Fibroblast of villous mesenchyme (primary cell): Measurements from ENCODE around the gene RBM8A. TPM values are rescaled to one million over a fixed set of nuclear protein-coding genes. Genes with fewer than 3 reads are reported as not detected.

Experiments used
- DNase-seq: peaks from one replicate; pipeline ENCODE4 v3.0.0-alpha.2; 2010; ENCODE audit warnings: low read depth
- H3K4me3 ChIP-seq: 2 replicates; pipeline ENCODE4 v1.5.1; 2011; ENCODE audit warnings: low read depth, mild to moderate bottlenecking, low read length
- total RNA-seq: library from RNA; depleted of rRNA; stranded (reverse); fragments of >200 nt; gene quantifications from 2 replicates; pipeline ENCODE4 v1.2.3, GENCODE V29; 2012
- TF ChIP-seq, protein P1 (sequence below): IDR thresholded peaks from 2 replicates; pipeline ENCODE4 v1.5.1; 2012; ENCODE audit warnings: low read depth, mild to moderate bottlenecking, low read length; ENCODE audit not compliant: insufficient read depth

RBM8A gene
- total RNA-seq, 1 donor, result 76.9 TPM

- TF ChIP-seq, protein P1, sequence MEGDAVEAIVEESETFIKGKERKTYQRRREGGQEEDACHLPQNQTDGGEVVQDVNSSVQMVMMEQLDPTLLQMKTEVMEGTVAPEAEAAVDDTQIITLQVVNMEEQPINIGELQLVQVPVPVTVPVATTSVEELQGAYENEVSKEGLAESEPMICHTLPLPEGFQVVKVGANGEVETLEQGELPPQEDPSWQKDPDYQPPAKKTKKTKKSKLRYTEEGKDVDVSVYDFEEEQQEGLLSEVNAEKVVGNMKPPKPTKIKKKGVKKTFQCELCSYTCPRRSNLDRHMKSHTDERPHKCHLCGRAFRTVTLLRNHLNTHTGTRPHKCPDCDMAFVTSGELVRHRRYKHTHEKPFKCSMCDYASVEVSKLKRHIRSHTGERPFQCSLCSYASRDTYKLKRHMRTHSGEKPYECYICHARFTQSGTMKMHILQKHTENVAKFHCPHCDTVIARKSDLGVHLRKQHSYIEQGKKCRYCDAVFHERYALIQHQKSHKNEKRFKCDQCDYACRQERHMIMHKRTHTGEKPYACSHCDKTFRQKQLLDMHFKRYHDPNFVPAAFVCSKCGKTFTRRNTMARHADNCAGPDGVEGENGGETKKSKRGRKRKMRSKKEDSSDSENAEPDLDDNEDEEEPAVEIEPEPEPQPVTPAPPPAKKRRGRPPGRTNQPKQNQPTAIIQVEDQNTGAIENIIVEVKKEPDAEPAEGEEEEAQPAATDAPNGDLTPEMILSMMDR, result no peak
- H3K4me3 ChIP-seq, result peak overlapping the region; percentile 90
- DNase-seq, result no peak
These were observed 37.9 kb upstream of the RBM8A start for GRCh38 chr1:145965119-145965744.

DNA sequence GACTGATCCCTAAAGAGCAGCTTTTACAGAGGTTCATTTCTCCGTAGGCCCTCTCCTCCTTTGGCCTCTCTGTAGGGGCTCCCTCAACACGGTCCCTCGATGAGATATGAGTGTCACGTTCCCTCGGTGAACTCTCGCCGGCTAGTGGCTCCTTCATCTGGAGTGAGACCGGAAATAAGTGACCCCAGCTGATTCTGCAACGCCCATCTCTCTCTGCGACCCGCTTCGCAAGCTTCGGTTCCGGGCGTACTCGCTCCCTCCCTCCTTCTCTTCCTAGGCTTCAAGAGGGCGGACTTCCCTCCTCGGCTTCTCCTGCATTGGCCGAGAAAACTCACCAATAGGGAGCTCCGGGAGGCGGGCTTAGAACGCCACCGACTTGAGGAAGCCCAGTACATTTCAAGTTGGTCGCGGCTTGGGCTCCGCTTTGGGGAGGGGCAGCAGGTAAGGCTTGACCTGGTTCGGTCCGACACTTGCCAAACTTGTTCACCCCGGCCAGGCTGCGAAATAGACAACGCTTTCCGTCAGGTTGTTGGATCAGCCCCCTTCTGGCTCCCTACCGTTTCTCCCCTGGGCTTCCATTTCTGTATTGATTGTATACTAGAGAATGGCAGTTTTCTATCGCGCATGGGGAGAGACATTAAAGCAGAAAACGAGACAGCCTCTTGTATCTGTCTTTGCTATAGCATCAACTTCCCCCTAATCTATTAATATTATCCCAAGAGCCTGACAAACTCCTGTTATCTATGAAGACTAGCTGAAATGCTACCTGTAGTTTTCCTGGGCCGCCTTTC lies 37.2 kb upstream of the RBM8A start, which contains the start of the genes ANKRD34A and POLR3GL:
TSS of gene ANKRD34A (minus strand) at position 248 of the 791 bp plus-strand sequence. CDS start 2,816 bp downstream, outside the sequence.
TSS of gene POLR3GL (plus strand) at position 363 of the 791 bp plus-strand sequence. CDS start 10,176 bp downstream, outside the sequence.
- H3K4me3 ChIP-seq, result peak within 1 kb of the TSS; percentile 90
- DNase-seq, result peak; percentile 94
- TF ChIP-seq, protein P1, result no peak

GRCh38 chr1:145963265-145964019 lies 36.2 kb upstream of the RBM8A start:
- DNase-seq, result peak; percentile 67
- H3K4me3 ChIP-seq, result peak overlapping the region; percentile 90
- TF ChIP-seq, protein P1, result no peak

- peak overlapping the region; percentile 83 for H3K4me3 ChIP-seq
- no peak for DNase-seq
- TF ChIP-seq, protein P1, result no peak
These were observed 35.1 kb upstream of the RBM8A start for GRCh38 chr1:145962157-145963102.

GRCh38 chr1:145961425-145962156 lies 34.3 kb upstream of the RBM8A start:
- DNase-seq, result no peak
- TF ChIP-seq, protein P1, result no peak
- H3K4me3 ChIP-seq, result peak overlapping the region; percentile 83
